Fibroblast of skin of back (primary cell): ENCODE results near the gene MAD1L1.
"Not testable (repeated sequence)": the region's sequence is repeated elsewhere in the genome, so short reads cannot be mapped to it uniquely, and the experiment has no call there.

Source experiments
- DNase-seq: peaks from one replicate; pipeline ENCODE4 v3.0.0-alpha.2; 2013

The MAD1L1 gene

GRCh38 chr7:1998146-1998545, 234.6 kb downstream of the MAD1L1 start:
- no peak for DNase-seq

GRCh38 chr7:1997537-1998076, 235.1 kb downstream of the MAD1L1 start:
- no peak for DNase-seq

- DNase-seq = no peak
Observed at GRCh38 chr7:1996816-1997215, 235.9 kb downstream of the MAD1L1 start.

- not testable (repeated sequence) for DNase-seq
Observed at GRCh38 chr7:1995911-1996420, 236.8 kb downstream of the MAD1L1 start.

GRCh38 chr7:1995426-1995825, 237.3 kb downstream of the MAD1L1 start:
- DNase-seq = no peak

DNA sequence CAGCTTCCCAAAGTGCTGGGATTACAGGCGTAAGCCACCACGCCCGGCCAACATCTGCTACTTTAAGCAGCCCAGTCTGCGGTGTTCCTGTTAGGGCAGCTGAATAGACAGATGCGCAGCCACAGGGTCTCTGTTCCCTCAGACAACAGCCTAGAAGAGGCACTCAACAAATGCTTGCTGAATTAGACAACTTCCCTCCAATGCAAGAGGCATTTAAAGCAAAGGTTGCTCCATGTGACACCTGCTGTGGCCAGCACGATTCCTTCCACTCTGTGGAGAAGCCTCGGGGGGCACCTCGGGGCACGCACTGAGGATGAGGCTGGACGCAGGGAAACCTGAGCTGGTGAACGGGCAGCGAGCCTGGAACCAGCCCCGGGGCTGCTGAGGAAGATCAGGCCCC, 237.8 kb downstream of the MAD1L1 start:
- DNase-seq = no peak

DNA sequence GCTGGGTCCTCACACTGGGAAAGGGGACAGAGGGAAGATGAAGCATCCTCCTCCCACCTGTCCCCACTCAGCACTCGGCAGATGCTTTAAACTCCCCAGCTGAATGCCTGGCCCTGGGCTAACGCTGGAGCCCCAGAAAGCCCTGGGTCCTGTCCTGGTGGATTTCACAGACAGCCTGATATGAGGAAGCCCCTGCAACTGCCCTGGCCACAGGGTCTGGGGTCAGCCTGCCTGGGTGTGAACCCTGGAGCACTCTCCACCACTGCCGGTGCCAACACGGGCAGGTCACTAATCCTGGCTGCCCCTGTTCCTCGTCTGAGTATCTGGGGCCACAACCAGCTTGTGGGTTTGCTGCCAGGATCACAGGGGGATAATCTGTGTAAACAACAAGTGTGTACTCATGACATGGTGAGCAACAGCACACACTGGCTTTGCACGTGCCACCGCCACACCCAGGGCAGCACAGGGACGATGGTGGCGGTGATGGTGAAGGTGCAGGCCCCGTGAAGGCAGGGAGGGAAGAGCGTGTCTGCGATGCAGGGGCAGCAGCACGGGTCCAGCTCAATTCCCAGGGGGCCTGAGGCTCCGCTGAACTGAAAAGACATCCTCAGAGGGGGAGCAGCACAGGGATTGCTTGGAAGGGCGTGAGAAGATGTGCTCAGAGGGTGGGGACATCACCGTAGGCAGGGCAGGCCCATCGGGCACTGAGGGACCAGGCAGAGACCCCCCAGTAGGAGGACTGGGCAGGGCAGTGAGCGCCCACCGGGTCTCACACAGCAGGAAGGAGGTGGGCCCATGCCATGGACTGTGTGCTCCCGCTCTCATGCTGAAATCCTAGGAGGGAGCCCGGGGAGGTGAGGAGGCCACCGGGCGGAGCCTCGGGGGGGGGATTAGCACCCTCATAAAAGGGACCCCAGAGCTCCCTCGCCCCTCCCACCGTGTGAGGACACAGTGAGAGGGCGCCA, 238.7 kb downstream of the MAD1L1 start:
- no peak for DNase-seq

- no peak for DNase-seq
Observed at GRCh38 chr7:1993031-1993695, 239.6 kb downstream of the MAD1L1 start.

- DNase-seq = no peak
Observed at GRCh38 chr7:1992554-1992953, 240.2 kb downstream of the MAD1L1 start.

- DNase-seq = no peak
Observed at GRCh38 chr7:1990001-1990670, 242.6 kb downstream of the MAD1L1 start.

- no peak for DNase-seq
Observed at GRCh38 chr7:1989049-1989860, 243.5 kb downstream of the MAD1L1 start.

DNA sequence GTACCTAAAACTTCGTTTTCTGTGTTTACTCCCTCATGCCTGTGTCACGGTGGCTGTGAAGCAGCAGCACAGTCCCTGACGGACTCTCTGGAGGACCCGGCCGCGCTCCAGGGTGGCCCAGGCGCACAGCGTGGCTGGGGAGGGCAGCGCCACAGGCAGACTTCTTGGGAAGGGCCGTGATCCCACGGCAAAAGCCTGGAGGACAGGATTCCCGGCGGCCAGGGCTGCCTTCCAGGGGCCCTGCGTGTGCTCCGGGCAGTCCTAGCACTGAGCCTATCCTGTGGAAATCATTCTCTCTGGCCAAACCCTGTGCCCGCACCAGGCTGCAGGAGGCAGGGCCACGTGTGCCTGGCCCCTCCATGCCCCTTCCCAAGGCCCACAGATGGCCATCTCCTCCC, 244.2 kb downstream of the MAD1L1 start:
- DNase-seq = no peak

DNA sequence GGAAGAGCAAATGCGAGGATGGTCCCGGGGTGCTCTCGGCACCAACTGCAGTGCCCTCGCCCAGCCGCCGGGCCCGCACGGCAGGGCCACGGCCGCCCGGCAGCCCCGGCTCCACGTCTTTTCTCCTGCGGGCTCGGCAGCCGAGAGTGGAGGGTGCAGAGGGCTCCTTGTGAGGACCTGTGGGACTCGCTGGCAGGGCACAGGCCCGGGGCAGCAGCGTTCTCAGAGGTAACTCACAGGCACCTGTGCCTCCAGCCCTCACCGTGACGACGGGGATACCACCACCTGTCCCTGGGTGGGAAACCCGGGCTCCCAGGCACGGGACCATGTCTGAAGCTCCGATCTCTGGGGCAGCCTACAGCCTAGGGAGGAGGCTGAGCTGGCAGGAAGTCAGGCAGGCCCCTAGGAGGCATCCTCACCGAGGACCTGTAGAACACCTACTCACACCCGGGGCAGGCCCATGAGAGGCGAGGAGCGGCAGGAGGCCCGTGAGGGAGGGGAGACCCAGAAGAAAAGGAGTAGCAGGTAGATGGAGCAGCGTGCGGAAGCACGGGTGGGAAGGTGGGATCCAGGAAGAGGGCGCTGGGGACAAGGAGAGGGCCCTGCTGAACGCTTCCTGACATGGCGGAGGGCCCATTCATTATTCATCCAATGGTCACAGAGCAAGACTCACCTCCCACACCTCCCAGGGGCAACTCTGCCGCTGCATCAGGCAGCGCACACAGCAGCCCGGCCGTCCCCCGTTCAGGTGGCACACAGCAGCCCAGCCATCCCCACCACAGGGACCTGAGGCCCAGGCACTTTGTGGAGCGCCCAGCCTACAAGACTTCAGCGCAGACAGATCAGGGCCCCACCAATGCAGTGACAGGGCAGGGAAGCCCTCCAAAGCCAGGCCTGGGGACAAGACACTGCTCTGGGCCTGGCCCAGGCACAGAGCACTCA, 244.9 kb downstream of the MAD1L1 start:
- DNase-seq = no peak

GRCh38 chr7:1987084-1987535, 245.6 kb downstream of the MAD1L1 start:
- DNase-seq = no peak

DNA sequence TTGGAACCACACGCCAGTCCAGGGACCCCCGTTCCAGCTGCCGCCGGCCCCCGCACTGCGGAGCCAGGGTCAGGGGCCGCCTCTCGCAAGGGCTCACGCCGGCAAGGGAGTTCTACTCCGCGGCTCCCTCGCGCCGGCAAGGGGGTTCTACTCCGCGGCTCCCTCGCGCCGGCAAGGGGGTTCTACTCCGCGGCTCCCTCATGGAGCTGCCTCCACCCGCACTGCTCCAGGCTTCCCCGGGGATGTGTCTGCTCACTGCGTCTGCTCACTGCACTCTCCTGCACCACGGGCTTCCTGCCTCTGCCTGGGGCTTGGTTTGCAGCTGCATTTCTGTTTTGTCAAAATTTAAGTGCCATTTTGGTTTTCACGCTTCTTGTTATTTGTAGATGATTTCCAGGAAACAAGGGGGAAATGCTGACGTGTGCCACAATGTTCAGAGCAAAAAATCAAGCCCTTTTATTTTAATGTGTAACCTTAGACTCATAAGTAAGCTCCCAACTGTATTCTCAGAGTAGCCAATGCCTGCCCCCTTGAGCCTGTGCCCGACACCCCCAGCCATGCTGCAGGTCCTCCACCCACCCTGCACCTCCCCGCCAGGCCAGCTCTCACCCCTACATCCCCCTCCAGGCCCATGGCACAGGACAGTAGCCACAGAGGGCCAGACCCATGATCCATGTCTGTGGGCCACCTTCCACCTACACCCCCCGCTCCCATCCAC, 246.2 kb downstream of the MAD1L1 start:
- DNase-seq = no peak

- DNase-seq = no peak
Observed at GRCh38 chr7:1985936-1986335, 246.8 kb downstream of the MAD1L1 start.

GRCh38 chr7:1985042-1985441, 247.7 kb downstream of the MAD1L1 start:
- DNase-seq = no peak

- no peak for DNase-seq
Observed at GRCh38 chr7:1981878-1982230, 250.9 kb downstream of the MAD1L1 start.

- no peak for DNase-seq
Observed at GRCh38 chr7:1981201-1981877, 251.4 kb downstream of the MAD1L1 start.
